HG03469 (cell line): ENCODE data around the gene PCDHB7.
"Not testable (repeated sequence)": the region's sequence is repeated elsewhere in the genome, so short reads cannot be mapped to it uniquely, and the experiment has no call there.

Experiments used
- ATAC-seq: cut with Tn5 transposase; IDR thresholded peaks from one replicate; pipeline ENCODE4 v1.9.1; 2021; ENCODE audit warnings: mild to moderate bottlenecking, moderate library complexity, moderate number of reproducible peaks; ENCODE audit not compliant: unreplicated experiment

The PCDHB7 gene

GRCh38 chr5:141172381-141173204, at the start of gene PCDHB7:
PCDHB7 (plus strand) TSS chr5:141172644; CDS start chr5:141172836, 192 bp downstream.
- ATAC-seq = no peak

- not testable (repeated sequence) for ATAC-seq
Observed at GRCh38 chr5:141123396-141124135, 48.9 kb upstream of the PCDHB7 start.

- ATAC-seq = no peak
Observed at GRCh38 chr5:141127305-141127704, 45.1 kb upstream of the PCDHB7 start.

- ATAC-seq = no peak
Observed at GRCh38 chr5:141135030-141135717, 37.3 kb upstream of the PCDHB7 start, which contains the start of gene PCDHB5. PCDHB5 (plus strand) TSS chr5:141135206; CDS start chr5:141135435, 229 bp downstream.

GRCh38 chr5:141135718-141136266, 36.7 kb upstream of the PCDHB7 start:
- no peak for ATAC-seq

GRCh38 chr5:141137346-141137745, 35.1 kb upstream of the PCDHB7 start:
- not testable (repeated sequence) for ATAC-seq

GRCh38 chr5:141149812-141150211, 22.6 kb upstream of the PCDHB7 start, which contains the start of gene PCDHB6:
PCDHB6 (plus strand) TSS chr5:141150057; CDS start chr5:141150258, 201 bp downstream.
- no peak for ATAC-seq

GRCh38 chr5:141150224-141150992, 22.0 kb upstream of the PCDHB7 start:
- ATAC-seq = no peak

- no peak for ATAC-seq
Observed at GRCh38 chr5:141150993-141151325, 21.5 kb upstream of the PCDHB7 start.

- not testable (repeated sequence) for ATAC-seq
Observed at GRCh38 chr5:141151632-141152031, 20.8 kb upstream of the PCDHB7 start.

- not testable (repeated sequence) for ATAC-seq
Observed at GRCh38 chr5:141152096-141152495, 20.3 kb upstream of the PCDHB7 start.

GRCh38 chr5:141155540-141156374, 16.7 kb upstream of the PCDHB7 start:
- ATAC-seq = no peak

- not testable (repeated sequence) for ATAC-seq
Observed at GRCh38 chr5:141157356-141157755, 15.1 kb upstream of the PCDHB7 start.

GRCh38 chr5:141157901-141158300, 14.5 kb upstream of the PCDHB7 start:
- ATAC-seq = not testable (repeated sequence)

GRCh38 chr5:141174291-141175104, 2.1 kb downstream of the PCDHB7 start:
- not testable (repeated sequence) for ATAC-seq

- ATAC-seq = no peak
Observed at GRCh38 chr5:141175933-141176332, 3.5 kb downstream of the PCDHB7 start.

GRCh38 chr5:141177577-141178191, 5.2 kb downstream of the PCDHB7 start, which contains the start of gene PCDHB8:
PCDHB8 (plus strand) TSS chr5:141177790; CDS start chr5:141178035, 245 bp downstream.
- ATAC-seq = not testable (repeated sequence)

GRCh38 chr5:141179371-141179770, 6.9 kb downstream of the PCDHB7 start:
- ATAC-seq = not testable (repeated sequence)
